ENCODE results near the gene JPH3. TPM values are rescaled to one million over a fixed set of nuclear protein-coding genes. Genes with fewer than 3 reads are reported as not detected.

JPH3 gene
- total RNA-seq, 4 donors from 2014 or later: 0.72 to 4.4 (median 1.1) TPM

GRCh38 chr16:87584975-87585374 is 17.3 kb upstream of the JPH3 start:
- 91 to 100% methylated on average over 2 to 4 of the region's 8 CpGs for WGBS, 2 donors (ENCODE audit: low coverage in 1 of 2)
- TF ChIP-seq POLR2A (IDR thresholded peaks at IDR 0.05) (no peak), POLR2AphosphoS5 (IDR thresholded peaks at IDR 0.05) (no peak), EP300 (IDR thresholded peaks at IDR 0.05) (no peak)
- TF ChIP-seq, protein P1, sequence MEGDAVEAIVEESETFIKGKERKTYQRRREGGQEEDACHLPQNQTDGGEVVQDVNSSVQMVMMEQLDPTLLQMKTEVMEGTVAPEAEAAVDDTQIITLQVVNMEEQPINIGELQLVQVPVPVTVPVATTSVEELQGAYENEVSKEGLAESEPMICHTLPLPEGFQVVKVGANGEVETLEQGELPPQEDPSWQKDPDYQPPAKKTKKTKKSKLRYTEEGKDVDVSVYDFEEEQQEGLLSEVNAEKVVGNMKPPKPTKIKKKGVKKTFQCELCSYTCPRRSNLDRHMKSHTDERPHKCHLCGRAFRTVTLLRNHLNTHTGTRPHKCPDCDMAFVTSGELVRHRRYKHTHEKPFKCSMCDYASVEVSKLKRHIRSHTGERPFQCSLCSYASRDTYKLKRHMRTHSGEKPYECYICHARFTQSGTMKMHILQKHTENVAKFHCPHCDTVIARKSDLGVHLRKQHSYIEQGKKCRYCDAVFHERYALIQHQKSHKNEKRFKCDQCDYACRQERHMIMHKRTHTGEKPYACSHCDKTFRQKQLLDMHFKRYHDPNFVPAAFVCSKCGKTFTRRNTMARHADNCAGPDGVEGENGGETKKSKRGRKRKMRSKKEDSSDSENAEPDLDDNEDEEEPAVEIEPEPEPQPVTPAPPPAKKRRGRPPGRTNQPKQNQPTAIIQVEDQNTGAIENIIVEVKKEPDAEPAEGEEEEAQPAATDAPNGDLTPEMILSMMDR (IDR thresholded peaks at IDR 0.05): no peak
- Histone ChIP-seq H3K4me3 (no peak overlapping the region), H3K9me3 (no peaks in the 10 kb centered on the region), H3K27me3 (peaks cover 37% of the 10 kb centered on the region), H3K27ac (no peak overlapping the region), H3K4me1 (peaks cover 0 to 43% (median 13%) of the 10 kb centered on the region in 3 donors), H3K36me3 (no peaks in the 10 kb centered on the region)
- no peak for ATAC-seq

GRCh38 chr16:87585442-87586200 is 16.7 kb upstream of the JPH3 start:
- Histone ChIP-seq H3K4me3 (no peak overlapping the region), H3K4me1 (peaks cover 0 to 43% (median 13%) of the 10 kb centered on the region in 3 donors), H3K27ac (no peak overlapping the region), H3K36me3 (no peaks in the 10 kb centered on the region), H3K9me3 (no peaks in the 10 kb centered on the region), H3K27me3 (peaks cover 39% of the 10 kb centered on the region)
- WGBS, 2 donors (ENCODE audit: low coverage in 1 of 2): 53 to 58% methylated on average over 4 to 7 of the region's 28 CpGs
- TF ChIP-seq EP300 (IDR thresholded peaks at IDR 0.05) (no peak), POLR2AphosphoS5 (IDR thresholded peaks at IDR 0.05) (no peak), POLR2A (IDR thresholded peaks at IDR 0.05) (no peak)
- TF ChIP-seq, protein P1 (IDR thresholded peaks at IDR 0.05): no peak
- ATAC-seq: no peak

DNA sequence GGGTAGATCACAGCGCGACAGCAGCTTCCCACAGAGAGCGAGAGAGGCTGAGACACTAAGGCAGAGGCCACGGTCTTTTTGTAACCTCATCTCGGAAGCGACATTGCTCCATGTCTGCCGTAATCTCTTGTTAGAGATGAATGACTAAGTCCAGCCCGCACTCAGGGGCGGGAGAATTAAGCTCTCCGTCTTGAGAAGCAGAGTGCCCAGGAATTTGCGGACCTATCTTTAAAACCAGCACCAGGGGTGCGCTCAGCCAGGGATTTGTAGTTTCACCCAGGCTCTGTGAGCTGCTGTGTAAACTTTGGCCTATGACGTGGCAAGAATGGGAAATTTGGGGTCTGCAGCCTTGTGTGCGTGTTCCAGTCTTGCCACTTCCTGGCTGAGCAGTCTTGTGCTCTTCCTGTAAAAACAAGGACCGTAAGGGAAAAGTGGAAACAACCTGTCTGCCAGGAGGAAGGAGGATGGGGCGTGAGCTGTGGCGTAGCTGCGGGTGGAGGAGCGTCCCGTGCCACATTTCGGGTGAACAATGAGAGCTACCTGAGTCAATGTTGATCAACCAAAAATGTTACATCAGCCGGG is 16.0 kb upstream of the JPH3 start:
- Histone ChIP-seq H3K4me1 (peaks cover 0 to 36% (median 13%) of the 10 kb centered on the region in 3 donors), H3K27ac (no peak overlapping the region), H3K9me3 (no peaks in the 10 kb centered on the region), H3K4me3 (no peak overlapping the region), H3K27me3 (peaks cover 46% of the 10 kb centered on the region), H3K36me3 (no peaks in the 10 kb centered on the region)
- WGBS, 2 donors (ENCODE audit: low coverage in 1 of 2): 48 to 75% methylated on average over 7 to 8 of the region's 22 CpGs
- no peak for ATAC-seq
- TF ChIP-seq POLR2AphosphoS5 (IDR thresholded peaks at IDR 0.05) (no peak), EP300 (IDR thresholded peaks at IDR 0.05) (no peak), POLR2A (IDR thresholded peaks at IDR 0.05) (no peak)
- TF ChIP-seq, protein P1 (IDR thresholded peaks at IDR 0.05): no peak

- Histone ChIP-seq H3K27me3 (peaks cover 54% of the 10 kb centered on the region), H3K27ac (no peak overlapping the region), H3K9me3 (no peaks in the 10 kb centered on the region), H3K36me3 (no peaks in the 10 kb centered on the region), H3K4me1 (peaks cover 0 to 23% (median 3%) of the 10 kb centered on the region in 3 donors), H3K4me3 (no peak overlapping the region)
- 69% methylated on average over 5 of the region's 9 CpGs; no CpG with 5 or more reads in 1 of the 2 donors for WGBS, 2 donors (ENCODE audit: low coverage in 1 of 2)
- TF ChIP-seq POLR2AphosphoS5 (IDR thresholded peaks at IDR 0.05) (no peak), EP300 (IDR thresholded peaks at IDR 0.05) (no peak), POLR2A (IDR thresholded peaks at IDR 0.05) (no peak)
- TF ChIP-seq, protein P1 (IDR thresholded peaks at IDR 0.05): no peak
- no peak for ATAC-seq
Observed at GRCh38 chr16:87587636-87588035, 14.7 kb upstream of the JPH3 start.

Data from gastroesophageal sphincter (tissue), 4 donors.